ENCODE data around the gene FOXD4L5. TPM values are rescaled to one million over a fixed set of nuclear protein-coding genes. Genes with fewer than 3 reads are reported as not detected.
A peak's percentile ranks its signal among the peaks of the same experiment; 100 is the strongest.
"Not testable (repeated sequence)": the region's sequence is repeated elsewhere in the genome, so short reads cannot be mapped to it uniquely, and the experiment has no call there.

The FOXD4L5 gene
- total RNA-seq (2021), result 0.13 TPM in 1 of 2 replicates, not detected in the other
- long read RNA-seq, result 0 reads

DNA sequence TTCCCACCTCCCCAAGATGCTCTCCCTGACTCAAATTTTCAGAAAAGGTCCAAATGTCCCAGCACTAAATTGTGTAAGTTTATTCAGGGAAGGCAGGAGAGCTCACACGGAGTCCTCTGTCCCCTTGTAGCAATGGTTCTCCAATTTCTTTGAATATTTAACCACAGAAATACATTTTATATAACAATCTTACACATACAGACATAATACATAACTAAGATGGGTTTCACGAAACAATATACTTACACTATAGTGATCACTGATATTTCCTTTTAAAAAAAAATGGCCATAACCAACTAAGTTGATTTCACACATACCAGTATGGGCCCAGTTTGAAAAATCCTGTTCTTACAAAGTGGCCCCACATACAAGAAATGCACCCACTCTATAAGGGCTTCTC lies at the start of gene FOXD4L5:
Gene FOXD4L5, minus strand, starts transcription at position 101 of the 400 bp plus-strand sequence. CDS start 832 bp downstream, outside the sequence.
- not testable (repeated sequence) for H3K9me3 Mint-ChIP-seq; H2BK20ac ChIP-seq (ENCODE audit: low read depth, low read length, poor library complexity, severe bottlenecking); H4K20me1 ChIP-seq (ENCODE audit: control insufficient read depth, insufficient read depth, insufficient read length); H3K9ac ChIP-seq (ENCODE audit: extremely low read depth, insufficient read length, low read length); H3K18ac ChIP-seq (ENCODE audit: insufficient read length, low read depth, low read length); H2BK15ac ChIP-seq (ENCODE audit: low read depth, low read length); H3K56ac ChIP-seq (ENCODE audit: insufficient read length, low read depth, low read length); H3K4me1 ChIP-seq (ENCODE audit: insufficient read depth, low read length); H3K9me3 ChIP-seq (ENCODE audit: control insufficient read depth, low read depth, low read length); H3K4me1 Mint-ChIP-seq; H2BK120ac ChIP-seq (ENCODE audit: low read depth, low read length, poor library complexity, severe bottlenecking); H3T11ph ChIP-seq (ENCODE audit: low read length); H2BK5ac ChIP-seq (ENCODE audit: insufficient read length, low read length); H4K8ac ChIP-seq (replicated peaks; ENCODE audit: insufficient read length, low read depth, low read length); H2BK12ac ChIP-seq (ENCODE audit: insufficient read length, low read depth, low read length); H3K79me2 ChIP-seq (ENCODE audit: insufficient read depth, low read length); H4K5ac ChIP-seq (ENCODE audit: insufficient read length, low read depth, low read length); H3K4me2 ChIP-seq (ENCODE audit: insufficient read depth, insufficient read length, low read length); H3K36me3 Mint-ChIP-seq (ENCODE audit: insufficient read depth in 1 of 3, low read depth in 3 of 3); DNase-seq; H3K4ac ChIP-seq (ENCODE audit: low read depth, low read length); H3K14ac ChIP-seq (ENCODE audit: insufficient read depth, low read length); H3K27me3 ChIP-seq (ENCODE audit: insufficient read depth, low read length); H3K79me1 ChIP-seq (ENCODE audit: insufficient read depth, low read depth, low read length, poor library complexity, severe bottlenecking); H2AK5ac ChIP-seq (ENCODE audit: insufficient read length, low read length); H2AFZ ChIP-seq (ENCODE audit: low read length); H3K23ac ChIP-seq (ENCODE audit: insufficient read length, low read depth, low read length); H3K27ac ChIP-seq (ENCODE audit: insufficient read length, low read depth, low read length); H4K91ac ChIP-seq (ENCODE audit: insufficient read length, low read depth, low read length); H3K27ac Mint-ChIP-seq; H3K23me2 ChIP-seq (ENCODE audit: insufficient read length, low read depth, low read length, poor library complexity, severe bottlenecking)
- Mint-ChIP-seq H3K4me3 (0 out of 5 replicates have a peak within 1 kb of the TSS, but pooled peaks of 1 of the 2 experiments have one; percentile 23), H3K27me3 (ENCODE audit: low read depth) (peaks cover 12% of the 10 kb centered on the region)
- WGBS (ENCODE audit: extremely low coverage, insufficient read length, low lambda C conversion rate), result no CpG with 5 or more reads among the region's 2 CpGs

DNA sequence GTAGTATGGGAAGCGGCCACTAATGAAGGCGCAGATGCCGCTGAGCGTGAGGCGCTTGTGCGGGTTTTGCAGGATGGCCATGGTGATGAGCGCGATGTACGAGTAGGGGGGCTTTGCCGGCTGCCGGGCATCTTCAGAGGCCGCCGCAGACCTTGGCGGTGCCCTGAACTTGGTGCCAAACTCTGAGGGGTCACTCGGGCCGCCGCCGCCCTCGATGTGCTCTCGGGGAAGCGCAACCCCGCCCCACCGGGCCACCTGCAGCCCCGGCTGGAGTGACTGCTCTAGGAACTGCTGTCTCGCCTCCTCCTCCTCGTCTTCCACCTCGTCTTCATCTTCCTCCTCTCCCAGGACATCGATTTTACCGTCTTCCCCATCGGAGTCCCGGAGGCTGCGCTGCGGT lies 1.1 kb downstream of the FOXD4L5 start:
- not testable (repeated sequence) for H3K4me1 Mint-ChIP-seq; H3K4ac ChIP-seq (ENCODE audit: low read depth, low read length); H4K8ac ChIP-seq (replicated peaks; ENCODE audit: insufficient read length, low read depth, low read length); H2BK15ac ChIP-seq (ENCODE audit: low read depth, low read length); H3K4me1 ChIP-seq (ENCODE audit: insufficient read depth, low read length); H2BK20ac ChIP-seq (ENCODE audit: low read depth, low read length, poor library complexity, severe bottlenecking); H3K27ac Mint-ChIP-seq; H3K9me3 Mint-ChIP-seq; H2BK5ac ChIP-seq (ENCODE audit: insufficient read length, low read length); H4K20me1 ChIP-seq (ENCODE audit: control insufficient read depth, insufficient read depth, insufficient read length); H3K18ac ChIP-seq (ENCODE audit: insufficient read length, low read depth, low read length); H3K23ac ChIP-seq (ENCODE audit: insufficient read length, low read depth, low read length); H4K91ac ChIP-seq (ENCODE audit: insufficient read length, low read depth, low read length); H3K56ac ChIP-seq (ENCODE audit: insufficient read length, low read depth, low read length); H4K5ac ChIP-seq (ENCODE audit: insufficient read length, low read depth, low read length); H3K79me2 ChIP-seq (ENCODE audit: insufficient read depth, low read length); H3K23me2 ChIP-seq (ENCODE audit: insufficient read length, low read depth, low read length, poor library complexity, severe bottlenecking); H2BK12ac ChIP-seq (ENCODE audit: insufficient read length, low read depth, low read length); H3K14ac ChIP-seq (ENCODE audit: insufficient read depth, low read length); H2BK120ac ChIP-seq (ENCODE audit: low read depth, low read length, poor library complexity, severe bottlenecking); H3K4me2 ChIP-seq (ENCODE audit: insufficient read depth, insufficient read length, low read length); H3K79me1 ChIP-seq (ENCODE audit: insufficient read depth, low read depth, low read length, poor library complexity, severe bottlenecking); H3K9me3 ChIP-seq (ENCODE audit: control insufficient read depth, low read depth, low read length); H3K36me3 Mint-ChIP-seq (ENCODE audit: insufficient read depth in 1 of 3, low read depth in 3 of 3); H2AFZ ChIP-seq (ENCODE audit: low read length); H3T11ph ChIP-seq (ENCODE audit: low read length); H2AK5ac ChIP-seq (ENCODE audit: insufficient read length, low read length); H3K9ac ChIP-seq (ENCODE audit: extremely low read depth, insufficient read length, low read length); H3K27me3 ChIP-seq (ENCODE audit: insufficient read depth, low read length); DNase-seq; H3K27ac ChIP-seq (ENCODE audit: insufficient read length, low read depth, low read length)
- WGBS (ENCODE audit: extremely low coverage, insufficient read length, low lambda C conversion rate), result no CpG with 5 or more reads among the region's 33 CpGs
- 0 out of 5 replicates have a peak overlapping the region, but pooled peaks of 1 of the 2 experiments have one; percentile 23 for H3K4me3 Mint-ChIP-seq
- peaks cover 12% of the 10 kb centered on the region for H3K27me3 Mint-ChIP-seq (ENCODE audit: low read depth)
